CD4-positive, alpha-beta T cell (primary cell): ENCODE results near the gene ABHD8. TPM values are rescaled to one million over a fixed set of nuclear protein-coding genes. Genes with fewer than 3 reads are reported as not detected.

Experiments
- ATAC-seq: fragments of 200-7000 bp; cut with Tn5 transposase; one replicate; pipeline ENCODE4 v1.10.0; 2022; ENCODE audit warnings: mild to moderate bottlenecking; ENCODE audit not compliant: poor library complexity
- CTCF ChIA-PET: fragments of 350-600 bp; sonication (Branson Sonifier 250); formaldehyde crosslinking; loops from one replicate; lab custom pipeline; 2021; ENCODE audit warnings: antibody characterized with exemption, inconsistent platforms; lab: Charles Lee
- POLR2A ChIA-PET: fragments of 350-600 bp; sonication (Branson Sonifier 250); formaldehyde crosslinking; loops from one replicate; lab custom pipeline; 2021; ENCODE audit warnings: antibody characterized with exemption, inconsistent platforms; lab: Charles Lee
- DNase-seq, 14 experiments: peaks; one replicate each; pipeline ENCODE4 v3.0.0-alpha.2; 2013 to 2020; ENCODE audit warnings: mixed read lengths in 2 of 14
- H3K27ac ChIP-seq, 2 donors: one replicate each; pipeline versions ENCODE4 v1.5.1 to v1.7.0; 2013; ENCODE audit warnings: low read length in 2 of 2, low read depth in 1 of 2, mild to moderate bottlenecking in 1 of 2
- H3K27me3 ChIP-seq, 2 experiments: 1 replicate in 1 of 2; 2 replicates in 1 of 2; pipeline versions ENCODE4 v1.6.1 to v1.7.0; 2013; ENCODE audit warnings: low read length in 2 of 2, control low read depth in 1 of 2, mild to moderate bottlenecking in 1 of 2, moderate library complexity in 1 of 2; ENCODE audit not compliant: insufficient read depth in 2 of 2, control insufficient read depth in 1 of 2
- H3K36me3 ChIP-seq: one replicate; pipeline ENCODE4 v1.6.1; 2013; ENCODE audit warnings: low read length, control low read depth; ENCODE audit not compliant: insufficient read depth
- H3K4me1 ChIP-seq: one replicate; pipeline ENCODE4 v1.6.1; 2013; ENCODE audit warnings: low read length, control low read depth; ENCODE audit not compliant: insufficient read depth
- H3K4me3 ChIP-seq: one replicate; pipeline ENCODE4 v1.5.1; 2013; ENCODE audit warnings: mild to moderate bottlenecking, low read length, moderate library complexity
- H3K9me3 ChIP-seq, 2 experiments: 1 replicate in 1 of 2; 2 replicates in 1 of 2; pipeline versions ENCODE4 v1.6.1 to v1.7.0; 2013; ENCODE audit warnings: low read length in 2 of 2, mild to moderate bottlenecking in 2 of 2, control low read depth in 1 of 2, moderate library complexity in 1 of 2; ENCODE audit not compliant: control insufficient read depth in 1 of 2, insufficient read depth in 1 of 2
- H3K27ac Mint-ChIP-seq: one replicate; pipeline ENCODE4 v1.8.0; 2020; ENCODE audit warnings: mixed read lengths
- H3K27me3 Mint-ChIP-seq: one replicate; pipeline ENCODE4 v1.8.0; 2021; ENCODE audit warnings: mixed read lengths
- H3K36me3 Mint-ChIP-seq: one replicate; pipeline ENCODE4 v1.8.0; 2021; ENCODE audit warnings: low read depth, mixed read lengths
- H3K4me1 Mint-ChIP-seq: one replicate; pipeline ENCODE4 v1.8.0; 2021; ENCODE audit warnings: low read depth, mixed read lengths
- H3K4me3 Mint-ChIP-seq: one replicate; pipeline ENCODE4 v1.8.0; 2020; ENCODE audit warnings: mild to moderate bottlenecking, mixed read lengths
- H3K9me3 Mint-ChIP-seq: one replicate; pipeline ENCODE4 v1.8.0; 2020; ENCODE audit warnings: mixed read lengths
- intact Hi-C, 2 experiments: fragments of 100-400 bp; cut with DNase I in 1 of 2; cut with micrococcal nuclease in 1 of 2; formaldehyde crosslinking; loops; one replicate each; pipeline versions ENCODE4 v1.15.1 to v1.9.0; 2023 to 2025; cut with DNase I, micrococcal nuclease
- total RNA-seq, 174 experiments: library from RNA in 2 of 174; stranded (reverse) in 2 of 174; gene quantifications; one replicate each; pipeline ENCODE4 v1.2.3 and lab custom pipeline; 2021 to 2026
- TF ChIP-seq, protein P1 (sequence below): fragments of 200-600 bp; IDR thresholded peaks from one replicate; pipeline ENCODE4 v1.8.0; 2022; ENCODE audit warnings: antibody characterized with exemption, mild to moderate bottlenecking

ABHD8 gene
- total RNA-seq, 2 experiments from 2014 or later = 4.4 to 4.6 TPM

DNA sequence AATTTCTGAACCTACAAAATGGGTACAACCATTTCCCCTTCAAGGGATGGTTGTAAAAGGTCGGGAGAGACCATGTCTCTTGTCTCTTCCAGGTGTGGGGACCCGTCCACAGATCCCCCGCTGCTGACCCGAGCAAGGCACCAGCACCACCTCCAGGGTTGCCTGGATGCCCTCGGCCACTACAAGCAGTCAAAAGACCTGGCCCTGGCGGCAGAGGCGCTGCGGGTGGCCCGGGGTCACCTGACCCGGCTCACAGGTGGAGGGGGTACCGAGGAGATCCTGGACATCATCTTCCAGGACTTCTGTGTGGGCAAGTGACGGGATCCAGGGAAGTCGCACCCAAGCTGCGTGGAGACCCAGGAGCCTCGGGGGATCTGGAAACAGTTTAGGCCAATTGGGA, 38.2 kb upstream of the ABHD8 start:
- DNase-seq (peak in 1 of 14 experiments; percentile 14), ATAC-seq (no peak)
- Histone ChIP-seq H3K27me3 (no peaks in the 10 kb centered on the region), H3K9me3 (no peaks in the 10 kb centered on the region), H3K27ac (no peak overlapping the region), H3K4me1 (peaks cover 25% of the 10 kb centered on the region), H3K4me3 (no peak overlapping the region), H3K36me3 (peaks cover 7% of the 10 kb centered on the region)
- ChIA-PET POLR2A (no interaction called here), CTCF (no interaction called here)
- Mint-ChIP-seq H3K36me3 (peaks cover 11% of the 10 kb centered on the region), H3K4me1 (peaks cover 14% of the 10 kb centered on the region), H3K9me3 (no peaks in the 10 kb centered on the region), H3K4me3 (peak overlapping the region; percentile 30), H3K27ac (no peak overlapping the region), H3K27me3 (no peaks in the 10 kb centered on the region)
- TF ChIP-seq, protein P1, sequence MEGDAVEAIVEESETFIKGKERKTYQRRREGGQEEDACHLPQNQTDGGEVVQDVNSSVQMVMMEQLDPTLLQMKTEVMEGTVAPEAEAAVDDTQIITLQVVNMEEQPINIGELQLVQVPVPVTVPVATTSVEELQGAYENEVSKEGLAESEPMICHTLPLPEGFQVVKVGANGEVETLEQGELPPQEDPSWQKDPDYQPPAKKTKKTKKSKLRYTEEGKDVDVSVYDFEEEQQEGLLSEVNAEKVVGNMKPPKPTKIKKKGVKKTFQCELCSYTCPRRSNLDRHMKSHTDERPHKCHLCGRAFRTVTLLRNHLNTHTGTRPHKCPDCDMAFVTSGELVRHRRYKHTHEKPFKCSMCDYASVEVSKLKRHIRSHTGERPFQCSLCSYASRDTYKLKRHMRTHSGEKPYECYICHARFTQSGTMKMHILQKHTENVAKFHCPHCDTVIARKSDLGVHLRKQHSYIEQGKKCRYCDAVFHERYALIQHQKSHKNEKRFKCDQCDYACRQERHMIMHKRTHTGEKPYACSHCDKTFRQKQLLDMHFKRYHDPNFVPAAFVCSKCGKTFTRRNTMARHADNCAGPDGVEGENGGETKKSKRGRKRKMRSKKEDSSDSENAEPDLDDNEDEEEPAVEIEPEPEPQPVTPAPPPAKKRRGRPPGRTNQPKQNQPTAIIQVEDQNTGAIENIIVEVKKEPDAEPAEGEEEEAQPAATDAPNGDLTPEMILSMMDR = no peak
- intact Hi-C loops = no loop called here

DNA sequence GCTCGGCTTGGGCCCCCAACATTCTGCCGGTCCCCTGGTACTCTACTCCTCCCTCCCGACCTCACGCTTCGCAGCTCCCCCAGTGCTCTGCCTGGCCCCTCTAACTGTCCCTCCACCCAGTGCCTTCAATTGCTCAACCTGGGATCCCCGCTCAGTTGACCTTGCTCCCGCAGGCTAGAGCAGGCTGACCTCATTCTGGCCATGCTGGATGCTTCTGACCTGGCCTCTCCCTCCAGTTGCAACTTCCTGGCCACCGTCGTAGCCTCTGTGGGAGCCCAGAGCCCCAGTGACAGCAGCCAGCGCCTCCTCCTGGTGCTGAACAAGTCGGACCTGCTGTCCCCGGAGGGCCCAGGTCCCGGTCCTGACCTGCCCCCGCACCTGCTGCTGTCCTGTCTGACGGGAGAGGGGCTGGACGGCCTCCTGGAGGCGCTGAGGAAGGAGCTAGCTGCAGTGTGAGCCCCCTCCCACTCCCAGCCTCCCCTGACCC, 37.7 kb upstream of the ABHD8 start:
- no peaks in the 10 kb centered on the region for H3K27me3 Mint-ChIP-seq
- H3K4me1 ChIP-seq = peaks cover 24% of the 10 kb centered on the region
- DNase-seq (peak in 1 of 14 experiments; percentile 36), ATAC-seq (no peak)
- H3K36me3 Mint-ChIP-seq = peaks cover 11% of the 10 kb centered on the region
- no peaks in the 10 kb centered on the region for H3K9me3 ChIP-seq
- intact Hi-C loops = no loop called here
- no peaks in the 10 kb centered on the region for H3K9me3 Mint-ChIP-seq
- H3K4me1 Mint-ChIP-seq = peaks cover 13% of the 10 kb centered on the region
- H3K27me3 ChIP-seq = no peaks in the 10 kb centered on the region
- H3K27ac ChIP-seq = no peak overlapping the region
- H3K36me3 ChIP-seq = peaks cover 7% of the 10 kb centered on the region
- peak overlapping the region; percentile 30 for H3K4me3 Mint-ChIP-seq
- H3K27ac Mint-ChIP-seq = no peak overlapping the region
- no peak overlapping the region for H3K4me3 ChIP-seq
- ChIA-PET POLR2A (no interaction called here), CTCF (no interaction called here)
- TF ChIP-seq, protein P1 = no peak

DNA sequence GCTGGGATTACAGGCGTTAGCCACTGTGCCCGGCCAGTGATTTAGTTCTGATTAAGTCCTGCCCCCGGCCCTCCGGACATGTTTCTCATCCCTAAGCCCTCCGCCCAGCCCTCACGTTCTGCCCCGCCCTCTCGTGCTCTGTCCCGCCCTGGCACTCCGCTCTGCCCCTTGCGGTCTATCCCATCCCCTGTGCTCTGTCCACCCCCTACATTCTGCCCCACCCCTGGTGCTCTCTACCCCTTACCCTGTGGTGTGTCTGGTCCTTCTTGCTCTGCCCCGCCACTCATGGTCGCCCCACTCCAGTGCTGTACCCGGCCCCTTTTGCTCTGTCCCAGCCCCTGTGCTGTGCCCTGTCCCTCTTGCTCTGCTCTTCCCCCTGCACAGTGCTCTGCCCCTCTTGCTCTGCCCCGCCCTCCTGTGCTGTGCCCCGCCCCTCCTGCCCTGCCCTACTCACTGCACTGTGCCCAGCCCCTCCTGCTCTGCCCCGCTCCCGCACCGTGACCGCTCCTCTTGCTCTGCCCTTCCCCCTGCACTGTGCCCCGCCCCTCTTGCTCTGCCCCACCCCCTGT, 37.2 kb upstream of the ABHD8 start:
- CTCF ChIA-PET = no interaction called here

More for the DNA sequence above, 37.2 kb upstream of the ABHD8 start:
- peaks cover 28% of the 10 kb centered on the region for H3K4me1 ChIP-seq
- Mint-ChIP-seq H3K4me3 (no peak overlapping the region), H3K4me1 (peaks cover 16% of the 10 kb centered on the region), H3K27me3 (no peaks in the 10 kb centered on the region), H3K9me3 (no peaks in the 10 kb centered on the region), H3K27ac (no peak overlapping the region), H3K36me3 (peaks cover 11% of the 10 kb centered on the region)
- ATAC-seq = no peak
- POLR2A ChIA-PET = no interaction called here
- peak in 1 of 14 experiments; percentile 27 for DNase-seq
- peaks cover 7% of the 10 kb centered on the region for H3K36me3 ChIP-seq
- no peaks in the 10 kb centered on the region for H3K27me3 ChIP-seq
- H3K4me3 ChIP-seq = no peak overlapping the region
- no peak overlapping the region for H3K27ac ChIP-seq
- intact Hi-C loops = no loop called here
- TF ChIP-seq, protein P1 = no peak
- no peaks in the 10 kb centered on the region for H3K9me3 ChIP-seq
